H1 (cell line): ENCODE results near the gene ATP1B3. TPM values are rescaled to one million over a fixed set of nuclear protein-coding genes. Genes with fewer than 3 reads are reported as not detected.

Source experiments
- CTCF ChIA-PET: fragments of 300-600 bp; sonication (Branson Sonifier 250); formaldehyde crosslinking; loops from one replicate; lab custom pipeline; 2021; ENCODE audit not compliant: partially characterized antibody; lab: Charles Lee
- POLR2A ChIA-PET: fragments of 300-600 bp; sonication (Branson Sonifier 250); formaldehyde crosslinking; loops from one replicate; lab custom pipeline; 2021; ENCODE audit warnings: inconsistent platforms; ENCODE audit not compliant: partially characterized antibody; lab: Charles Lee
- DNase-seq, 2 experiments: peaks; one replicate each; pipeline versions ENCODE4 v3.0.0 to v3.0.0-alpha.2; 2010 to 2022; ENCODE audit warnings: low spot score in 2 of 2, low read depth in 1 of 2, mixed read lengths in 1 of 2
- FAIRE-seq: peaks from 2 replicates; lab custom pipeline; 2011; peaks lifted over from hg19 to GRCh38; lab: Jason Lieb, UNC
- H2AFZ ChIP-seq: 2 replicates; pipeline ENCODE4 v1.8.1; 2012; ENCODE audit warnings: low read length, inconsistent platforms
- H2AK5ac ChIP-seq: 2 replicates; pipeline ENCODE4 v1.6.1; 2013; ENCODE audit warnings: low read depth, low read length
- H2BK120ac ChIP-seq: replicated peaks from 2 replicates; pipeline ENCODE3; 2013; ENCODE audit warnings: low read depth, low read length, inconsistent platforms
- H2BK12ac ChIP-seq: 2 replicates; pipeline ENCODE4 v1.6.1; 2013; ENCODE audit warnings: low read depth, low read length
- H2BK15ac ChIP-seq: 2 replicates; pipeline ENCODE4 v1.6.1; 2013; ENCODE audit warnings: low read length
- H2BK20ac ChIP-seq: 2 replicates; pipeline ENCODE4 v1.6.1; 2013; ENCODE audit warnings: low read length
- H2BK5ac ChIP-seq: 2 replicates; pipeline ENCODE4 v1.6.1; 2013; ENCODE audit warnings: low read depth, low read length
- H3K14ac ChIP-seq: 2 replicates; pipeline ENCODE4 v1.6.1; 2013; ENCODE audit warnings: inconsistent platforms; ENCODE audit not compliant: insufficient read length
- H3K18ac ChIP-seq: 2 replicates; pipeline ENCODE4 v1.6.1; 2013; ENCODE audit warnings: low read length; ENCODE audit errors: extremely low read depth
- H3K23ac ChIP-seq: 2 replicates; pipeline ENCODE4 v1.6.1; 2013; ENCODE audit warnings: inconsistent platforms; ENCODE audit not compliant: insufficient read length
- H3K23me2 ChIP-seq: 2 replicates; pipeline ENCODE4 v1.6.1; 2013; ENCODE audit warnings: low read depth, low read length
- H3K27ac ChIP-seq: 2 replicates; pipeline ENCODE4 v1.6.1; 2011; ENCODE audit warnings: low read depth, low read length, inconsistent platforms
- H3K27me3 ChIP-seq, 4 experiments: replicated peaks in 1 of 4; 1 replicate in 1 of 4; 2 replicates in 3 of 4; pipeline versions ENCODE4 v1.6.1 to v1.8.1; 2011 to 2013; ENCODE audit warnings: low read length in 3 of 4, mild to moderate bottlenecking in 3 of 4, inconsistent platforms in 2 of 4, mixed read lengths in 2 of 4, moderate library complexity in 1 of 4; ENCODE audit not compliant: control insufficient read depth in 3 of 4, insufficient read depth in 3 of 4; ENCODE audit errors: extremely low read depth in 1 of 4
- H3K36me3 ChIP-seq, 4 experiments: 2 replicates each; pipeline versions ENCODE4 v1.6.1 to v1.8.1; 2011 to 2013; ENCODE audit warnings: mild to moderate bottlenecking in 4 of 4, low read length in 3 of 4, moderate library complexity in 2 of 4, control low read depth in 1 of 4, inconsistent platforms in 1 of 4; ENCODE audit not compliant: insufficient read depth in 4 of 4, control insufficient read depth in 2 of 4
- H3K4ac ChIP-seq: replicated peaks from 2 replicates; pipeline ENCODE3; 2013; ENCODE audit warnings: low read length, low read depth, mixed read lengths, inconsistent platforms; ENCODE audit not compliant: insufficient read length
- H3K4me1 ChIP-seq, 4 experiments: replicated peaks in 1 of 4; 1 replicate in 1 of 4; 2 replicates in 3 of 4; pipeline versions ENCODE4 v1.6.1 to v1.8.1; 2011 to 2013; ENCODE audit warnings: low read length in 3 of 4, inconsistent platforms in 2 of 4, mixed read lengths in 1 of 4; ENCODE audit not compliant: insufficient read depth in 4 of 4, control insufficient read depth in 3 of 4
- H3K4me2 ChIP-seq, 2 experiments: 2 replicates each; pipeline versions ENCODE4 v1.6.1 to v1.8.1; 2011 to 2013; ENCODE audit warnings: low read depth in 2 of 2, low read length in 2 of 2, control low read depth in 1 of 2, inconsistent platforms in 1 of 2, mild to moderate bottlenecking in 1 of 2; ENCODE audit not compliant: insufficient read depth in 1 of 2
- H3K4me3 ChIP-seq, 4 experiments: fragments of 200-600, 300-600 bp in 1 of 4; sonication (generic), shearing (Covaris generic), sonication (Bioruptor Twin) in 1 of 4; 2 replicates each; pipeline versions ENCODE4 v1.5.1 to v1.8.1; 2011 to 2016; ENCODE audit warnings: low read length in 4 of 4, low read depth in 3 of 4, control low read depth in 2 of 4, inconsistent platforms in 2 of 4, mild to moderate bottlenecking in 2 of 4, mixed read lengths in 1 of 4, moderate library complexity in 1 of 4; ENCODE audit not compliant: insufficient read depth in 2 of 4; ENCODE audit errors: extremely low read depth in 1 of 4
- H3K56ac ChIP-seq: replicated peaks from 2 replicates; pipeline ENCODE3; 2013; ENCODE audit warnings: low read depth, mild to moderate bottlenecking, mixed read lengths, low read length, inconsistent platforms; ENCODE audit not compliant: insufficient read length
- H3K79me1 ChIP-seq: 2 replicates; pipeline ENCODE4 v1.6.1; 2013; ENCODE audit warnings: low read depth, low read length, control low read depth
- H3K79me2 ChIP-seq, 2 experiments: 2 replicates each; pipeline versions ENCODE4 v1.6.1 to v1.8.1; 2012 to 2013; ENCODE audit warnings: low read length in 2 of 2, mild to moderate bottlenecking in 2 of 2, inconsistent platforms in 1 of 2; ENCODE audit not compliant: insufficient read depth in 2 of 2, control insufficient read depth in 1 of 2
- H3K9ac ChIP-seq, 4 experiments: replicated peaks in 1 of 4; 1 replicate in 1 of 4; 2 replicates in 3 of 4; pipeline versions ENCODE4 v1.6.1 to v1.8.1; 2011 to 2013; ENCODE audit warnings: low read depth in 3 of 4, low read length in 3 of 4, control low read depth in 2 of 4, mild to moderate bottlenecking in 2 of 4, moderate library complexity in 2 of 4, inconsistent platforms in 1 of 4; ENCODE audit errors: extremely low read depth in 1 of 4
- H3K9me3 ChIP-seq, 2 experiments: 2 replicates each; pipeline versions ENCODE4 v1.6.1 to v1.8.1; 2012 to 2013; ENCODE audit warnings: mild to moderate bottlenecking in 2 of 2, moderate library complexity in 2 of 2, control low read depth in 1 of 2, inconsistent platforms in 1 of 2, low read depth in 1 of 2, low read length in 1 of 2, mixed read lengths in 1 of 2; ENCODE audit not compliant: insufficient read depth in 2 of 2
- H4K20me1 ChIP-seq, 2 experiments: replicated peaks in 1 of 2; 2 replicates each; pipeline versions ENCODE3 to v1.8.1; 2011 to 2013; ENCODE audit warnings: inconsistent platforms in 2 of 2, low read length in 2 of 2, mild to moderate bottlenecking in 1 of 2; ENCODE audit not compliant: insufficient read depth in 2 of 2, control insufficient read depth in 1 of 2
- H4K5ac ChIP-seq: 2 replicates; pipeline ENCODE4 v1.6.1; 2013; ENCODE audit warnings: low read length, low read depth, mixed read lengths, inconsistent platforms; ENCODE audit not compliant: insufficient read length
- H4K8ac ChIP-seq: 2 replicates; pipeline ENCODE4 v1.8.0; 2013; ENCODE audit warnings: mild to moderate bottlenecking, moderate library complexity, low read length, inconsistent platforms; ENCODE audit not compliant: insufficient read depth; ENCODE audit errors: extremely low read depth
- H4K91ac ChIP-seq: replicated peaks from 2 replicates; pipeline ENCODE3; 2013; ENCODE audit warnings: low read length, mixed read lengths, inconsistent platforms; ENCODE audit not compliant: insufficient read length
- JUND ChIP-seq: IDR thresholded peaks from 2 replicates; pipeline ENCODE4 v1.6.1; 2011; ENCODE audit warnings: mild to moderate bottlenecking, improper control_type of control experiment, low read length
- KDM1A ChIP-seq: fragments of 200-600, 300-600 bp; sonication (generic); IDR thresholded peaks from 2 replicates; pipeline ENCODE4 v1.7.1; 2016; ENCODE audit warnings: mild to moderate bottlenecking, low read length, borderline replicate concordance
- KDM4A ChIP-seq: IDR thresholded peaks from one replicate; pipeline ENCODE4 v1.7.1; 2012; ENCODE audit warnings: low read depth, mild to moderate bottlenecking, moderate library complexity, low read length, inconsistent platforms; ENCODE audit not compliant: severe bottlenecking
- SIRT6 ChIP-seq: IDR thresholded peaks from one replicate; pipeline ENCODE4 v1.7.1; 2012; ENCODE audit warnings: low read length, inconsistent platforms
- SP2 ChIP-seq: IDR thresholded peaks from 2 replicates; pipeline ENCODE4 v1.6.1; 2012; ENCODE audit warnings: mild to moderate bottlenecking, low read length, inconsistent platforms
- SUZ12 ChIP-seq: fragments of 200-600 bp; sonication (generic); IDR thresholded peaks from 2 replicates; pipeline ENCODE4 v1.6.1; 2012; ENCODE audit warnings: mild to moderate bottlenecking, inconsistent platforms, low read length, moderate library complexity, mixed read lengths
- WGBS, 2 experiments: shearing (Covaris generic) in 1 of 2; methylation state at CpG; one replicate each; pipeline versions ENCODE4 v1.1.6 to v1.1.7; 2013 to 2015; ENCODE audit warnings: low lambda C conversion rate in 2 of 2, mixed read lengths in 2 of 2, inconsistent platforms in 1 of 2, low coverage in 1 of 2, missing lambda C conversion rate in 1 of 2; ENCODE audit not compliant: insufficient replicate concordance in 2 of 2, insufficient coverage in 1 of 2, insufficient read length in 1 of 2; ENCODE audit errors: extremely low coverage in 1 of 2, missing lambda C conversion rate in 1 of 2; 5-methylcytosine and 5-hydroxymethylcytosine counted together
- polyA plus RNA-seq, 7 experiments: library from polyadenylated mRNA; depleted of rRNA in 3 of 7; stranded (reverse) in 5 of 7; unstranded in 2 of 7; fragments of >200 nt in 5 of 7; fragments of 200-250 nt in 2 of 7; gene quantifications; 1 replicate in 5 of 7; 2 replicates in 1 of 7; 4 replicates in 1 of 7; pipeline versions ENCODE4 v1.2.1 to v1.2.3, GENCODE V29; 2011 to 2013; ENCODE audit warnings: missing spikeins in 2 of 7, mixed read lengths in 2 of 7
- total RNA-seq: library from RNA; stranded (reverse); fragmentation: NEBNext Ultra II Directional; extraction: Animal tissue kit (Norgen Biotek cat#: 25700); gene quantifications from 2 replicates; pipeline ENCODE4 v1.2.1, GENCODE V29; 2021
- TF ChIP-seq, protein P1 (sequence below): IDR thresholded peaks from 2 replicates; pipeline ENCODE4 v1.6.1; 2012; ENCODE audit warnings: low read length, inconsistent platforms

Gene ATP1B3
- total and polyA plus RNA-seq, 2 of the 8 experiments (the other 6 are each of a cell fraction or from before 2014, with no cell fraction given): 233 to 342 TPM

GRCh38 chr3:141849056-141849815 lies 27.2 kb upstream of the ATP1B3 start:
- H3K56ac ChIP-seq: no peak overlapping the region
- H3K23ac ChIP-seq: no peak overlapping the region
- no peak overlapping the region for H2AK5ac ChIP-seq
- H3K79me2 ChIP-seq: no peaks in the 10 kb centered on the region
- H3K14ac ChIP-seq: no peak overlapping the region
- no peak overlapping the region for H3K4ac ChIP-seq
- H3K4me1 ChIP-seq: no peaks in the 10 kb centered on the region
- no peak overlapping the region for H2BK12ac ChIP-seq
- no peaks in the 10 kb centered on the region for H3K79me1 ChIP-seq
- ChIA-PET CTCF (interaction anchor here (0.6 to 1.8 kb wide), 8 partner anchors 11 to 111 kb away, joined by 3 to 5 read pairs (median 3); partner anchors contain the start of gene RNF7), POLR2A (interaction anchor here (1.5 kb wide), 1 partner anchor 110 kb away, joined by 4 read pairs; the partner anchor contains the start of gene RNF7)
- H3K36me3 ChIP-seq: no peaks in the 10 kb centered on the region
- H3K18ac ChIP-seq: no peak overlapping the region
- no peak overlapping the region for H3K4me3 ChIP-seq
- no peak overlapping the region for H2AFZ ChIP-seq
- H3K4me2 ChIP-seq: no peak overlapping the region
- no peaks in the 10 kb centered on the region for H3K23me2 ChIP-seq
- no peak overlapping the region for H3K27ac ChIP-seq
- H4K5ac ChIP-seq: no peak overlapping the region
- no peak overlapping the region for H3K9ac ChIP-seq
- FAIRE-seq (no peak), DNase-seq (no peak)
- no peak overlapping the region for H2BK15ac ChIP-seq
- WGBS, 2 experiments: 92 to 100% methylated on average over 1 to 11 of the region's 11 CpGs
- no peaks in the 10 kb centered on the region for H3K27me3 ChIP-seq
- no peak overlapping the region for H2BK20ac ChIP-seq
- H4K20me1 ChIP-seq: no peaks in the 10 kb centered on the region
- H4K8ac ChIP-seq: no peak overlapping the region
- no peaks in the 10 kb centered on the region for H3K9me3 ChIP-seq
- no peak overlapping the region for H4K91ac ChIP-seq
- H2BK120ac ChIP-seq: no peak overlapping the region
- TF ChIP-seq KDM4A (no peak), SUZ12 (no peak), JUND (no peak), SP2 (no peak), KDM1A (no peak), SIRT6 (no peak)
- TF ChIP-seq, protein P1, sequence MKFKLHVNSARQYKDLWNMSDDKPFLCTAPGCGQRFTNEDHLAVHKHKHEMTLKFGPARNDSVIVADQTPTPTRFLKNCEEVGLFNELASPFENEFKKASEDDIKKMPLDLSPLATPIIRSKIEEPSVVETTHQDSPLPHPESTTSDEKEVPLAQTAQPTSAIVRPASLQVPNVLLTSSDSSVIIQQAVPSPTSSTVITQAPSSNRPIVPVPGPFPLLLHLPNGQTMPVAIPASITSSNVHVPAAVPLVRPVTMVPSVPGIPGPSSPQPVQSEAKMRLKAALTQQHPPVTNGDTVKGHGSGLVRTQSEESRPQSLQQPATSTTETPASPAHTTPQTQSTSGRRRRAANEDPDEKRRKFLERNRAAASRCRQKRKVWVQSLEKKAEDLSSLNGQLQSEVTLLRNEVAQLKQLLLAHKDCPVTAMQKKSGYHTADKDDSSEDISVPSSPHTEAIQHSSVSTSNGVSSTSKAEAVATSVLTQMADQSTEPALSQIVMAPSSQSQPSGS: no peak
- no peak overlapping the region for H2BK5ac ChIP-seq
